Keratinocyte (primary cell): ENCODE results near the gene SLC26A8. TPM values are rescaled to one million over a fixed set of nuclear protein-coding genes. Genes with fewer than 3 reads are reported as not detected.

ENCODE experiments used
- DNase-seq: peaks from one replicate; pipeline ENCODE4 v3.0.0-alpha.2; 2011; ENCODE audit warnings: low read depth, missing footprints, low spot score
- FAIRE-seq: peaks from 2 replicates; lab custom pipeline; 2011; peaks lifted over from hg19 to GRCh38; lab: Jason Lieb, UNC
- H2AFZ ChIP-seq: 2 replicates; pipeline ENCODE4 v1.6.0; 2012; ENCODE audit warnings: low read length, control low read depth, inconsistent platforms; ENCODE audit not compliant: control insufficient read depth
- H3K27ac ChIP-seq: 2 replicates; pipeline ENCODE4 v1.5.1; 2011; ENCODE audit warnings: low read length; ENCODE audit not compliant: control insufficient read depth, insufficient read depth
- H3K27me3 ChIP-seq: 3 replicates; pipeline ENCODE4 v1.6.0; 2011; ENCODE audit warnings: low read length; ENCODE audit not compliant: control insufficient read depth, insufficient read depth; ENCODE audit errors: extremely low read depth
- H3K36me3 ChIP-seq, 2 experiments: 2 replicates in 1 of 2; 3 replicates in 1 of 2; pipeline ENCODE4 v1.5.1; 2011; ENCODE audit warnings: low read length in 2 of 2, mild to moderate bottlenecking in 1 of 2; ENCODE audit not compliant: control insufficient read depth in 2 of 2, insufficient read depth in 2 of 2; ENCODE audit errors: extremely low read depth in 1 of 2
- H3K4me1 ChIP-seq: 3 replicates; pipeline ENCODE4 v1.5.1; 2011; ENCODE audit warnings: low read length; ENCODE audit not compliant: control insufficient read depth, insufficient read depth; ENCODE audit errors: extremely low read depth
- H3K4me2 ChIP-seq: 3 replicates; pipeline ENCODE4 v1.6.0; 2011; ENCODE audit warnings: low read depth, low read length; ENCODE audit not compliant: control insufficient read depth, insufficient read depth; ENCODE audit errors: extremely low read depth
- H3K4me3 ChIP-seq, 3 experiments: fragments of 200-600 bp in 1 of 3; sonication (generic) in 1 of 3; 2 replicates in 2 of 3; 3 replicates in 1 of 3; pipeline ENCODE4 v1.5.1; 2011 to 2016; ENCODE audit warnings: low read length in 3 of 3, mild to moderate bottlenecking in 3 of 3, control low read depth in 2 of 3, inconsistent platforms in 1 of 3, low read depth in 1 of 3, mixed read lengths in 1 of 3, mixed run types in 1 of 3, moderate library complexity in 1 of 3; ENCODE audit not compliant: control insufficient read depth in 2 of 3, insufficient read depth in 2 of 3; ENCODE audit errors: extremely low read depth in 1 of 3
- H3K79me2 ChIP-seq: 2 replicates; pipeline ENCODE4 v1.6.0; 2012; ENCODE audit warnings: low read length; ENCODE audit not compliant: control insufficient read depth, insufficient read depth
- H3K9ac ChIP-seq: 3 replicates; pipeline ENCODE4 v1.6.0; 2011; ENCODE audit warnings: low read length; ENCODE audit not compliant: control insufficient read depth, insufficient read depth; ENCODE audit errors: extremely low read depth
- H3K9me1 ChIP-seq: 3 replicates; pipeline ENCODE4 v1.6.0; 2011; ENCODE audit warnings: low read length; ENCODE audit not compliant: control insufficient read depth, insufficient read depth; ENCODE audit errors: extremely low read depth
- H3K9me3 ChIP-seq: 2 replicates; pipeline ENCODE4 v1.5.1; 2012; ENCODE audit warnings: low read depth, low read length; ENCODE audit not compliant: control insufficient read depth
- H4K20me1 ChIP-seq: 3 replicates; pipeline ENCODE4 v1.6.0; 2011; ENCODE audit warnings: low read length; ENCODE audit not compliant: control insufficient read depth, insufficient read depth; ENCODE audit errors: extremely low read depth
- EZH2 ChIP-seq: IDR thresholded peaks from one replicate; pipeline ENCODE4 v1.6.1; 2012; ENCODE audit warnings: inconsistent platforms, mild to moderate bottlenecking, low read length, moderate library complexity
- dilution Hi-C: fragments of 300-500 bp; cut with MboI; formaldehyde crosslinking; loops from one replicate; pipeline ENCODE4 v1.7.0; 2020; ENCODE audit warnings: low sequenced_read_pairs; ENCODE audit not compliant: extremely low pct_ligation_motif_present
- polyA plus RNA-seq, 5 experiments: library from polyadenylated mRNA; depleted of rRNA in 3 of 5; stranded (reverse) in 3 of 5; stranded (forward) in 1 of 5; unstranded in 1 of 5; fragments of >200 nt; gene quantifications; 1 replicate in 1 of 5; 2 replicates in 3 of 5; 3 replicates in 1 of 5; pipeline versions ENCODE4 v1.2.1 to v1.2.3, GENCODE V29; 2011 to 2012; ENCODE audit warnings: missing spikeins in 2 of 5, low read depth in 1 of 5, low replicate concordance in 1 of 5
- TF ChIP-seq, protein P1 (sequence below), 3 experiments: IDR thresholded peaks in 1 of 3; conservative IDR thresholded peaks in 1 of 3; optimal IDR thresholded peaks in 1 of 3; 2 replicates in 2 of 3; 3 replicates in 1 of 3; pipeline versions ENCODE3 to v1.5.1; 2011; ENCODE audit warnings: low read length in 3 of 3, mild to moderate bottlenecking in 3 of 3, moderate library complexity in 2 of 3, control low read depth in 1 of 3, inconsistent platforms in 1 of 3; ENCODE audit not compliant: insufficient read depth in 2 of 3; ENCODE audit errors: extremely low read depth in 1 of 3

Gene SLC26A8
- polyA plus RNA-seq, 1 donor (not counting 4 experiments of a cell fraction or from before 2014, with no cell fraction given): 0.18 TPM

DNA sequence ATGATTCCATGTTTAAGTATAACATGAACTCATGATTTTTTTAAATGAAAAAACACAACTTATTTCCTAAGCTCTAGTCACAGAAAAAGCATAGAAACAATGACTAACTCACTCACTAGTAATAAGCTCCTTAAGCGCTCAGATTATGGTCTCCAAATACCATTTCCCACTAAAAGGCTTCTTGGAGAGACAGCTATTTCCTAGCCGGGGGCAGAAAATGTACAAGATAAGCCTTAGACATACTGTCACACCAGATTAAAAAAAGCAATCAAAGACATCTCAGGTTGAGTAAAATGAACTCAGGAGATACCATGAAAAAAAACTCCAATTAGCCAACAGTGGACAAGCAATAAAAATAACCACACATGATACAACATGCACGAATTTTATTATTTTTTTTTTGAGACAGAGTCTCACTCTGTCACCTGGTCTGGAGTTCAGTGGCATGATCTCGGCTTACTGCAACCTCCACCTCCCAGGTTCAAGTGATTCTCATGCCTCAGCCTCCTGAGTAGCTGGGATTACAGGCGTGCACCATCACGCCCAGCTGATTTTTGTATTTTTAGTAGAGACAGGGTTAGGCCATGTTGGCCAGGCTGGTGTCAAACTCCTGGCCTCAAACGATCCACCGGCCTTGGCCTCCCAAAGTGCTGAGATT is 118.5 kb downstream of the SLC26A8 start:
- FAIRE-seq: no peak
- Histone ChIP-seq H2AFZ (no peak overlapping the region), H4K20me1 (peaks cover 2% of the 10 kb centered on the region), H3K27me3 (no peaks in the 10 kb centered on the region), H3K36me3 (peaks cover 4 to 16% of the 10 kb centered on the region in 2 experiments), H3K4me1 (peaks cover 8% of the 10 kb centered on the region), H3K9me3 (no peaks in the 10 kb centered on the region), H3K79me2 (peaks cover 85% of the 10 kb centered on the region), H3K27ac (no peak overlapping the region), H3K4me2 (no peak overlapping the region), H3K9me1 (no peaks in the 10 kb centered on the region), H3K9ac (no peak overlapping the region), H3K4me3 (no peak overlapping the region)
- TF ChIP-seq, protein P1, sequence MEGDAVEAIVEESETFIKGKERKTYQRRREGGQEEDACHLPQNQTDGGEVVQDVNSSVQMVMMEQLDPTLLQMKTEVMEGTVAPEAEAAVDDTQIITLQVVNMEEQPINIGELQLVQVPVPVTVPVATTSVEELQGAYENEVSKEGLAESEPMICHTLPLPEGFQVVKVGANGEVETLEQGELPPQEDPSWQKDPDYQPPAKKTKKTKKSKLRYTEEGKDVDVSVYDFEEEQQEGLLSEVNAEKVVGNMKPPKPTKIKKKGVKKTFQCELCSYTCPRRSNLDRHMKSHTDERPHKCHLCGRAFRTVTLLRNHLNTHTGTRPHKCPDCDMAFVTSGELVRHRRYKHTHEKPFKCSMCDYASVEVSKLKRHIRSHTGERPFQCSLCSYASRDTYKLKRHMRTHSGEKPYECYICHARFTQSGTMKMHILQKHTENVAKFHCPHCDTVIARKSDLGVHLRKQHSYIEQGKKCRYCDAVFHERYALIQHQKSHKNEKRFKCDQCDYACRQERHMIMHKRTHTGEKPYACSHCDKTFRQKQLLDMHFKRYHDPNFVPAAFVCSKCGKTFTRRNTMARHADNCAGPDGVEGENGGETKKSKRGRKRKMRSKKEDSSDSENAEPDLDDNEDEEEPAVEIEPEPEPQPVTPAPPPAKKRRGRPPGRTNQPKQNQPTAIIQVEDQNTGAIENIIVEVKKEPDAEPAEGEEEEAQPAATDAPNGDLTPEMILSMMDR (optimal IDR thresholded peaks at IDR 0.05 in 1 of 3, IDR thresholded peaks at IDR 0.05 in 1 of 3, conservative IDR thresholded peaks at IDR 0.05 in 1 of 3; ENCODE audit: extremely low read depth in 1 of 3, insufficient read depth in 2 of 3, low read length in 3 of 3): no peak
- no peak for TF ChIP-seq EZH2
- dilution Hi-C loops: no loop called here
- DNase-seq: no peak

DNA sequence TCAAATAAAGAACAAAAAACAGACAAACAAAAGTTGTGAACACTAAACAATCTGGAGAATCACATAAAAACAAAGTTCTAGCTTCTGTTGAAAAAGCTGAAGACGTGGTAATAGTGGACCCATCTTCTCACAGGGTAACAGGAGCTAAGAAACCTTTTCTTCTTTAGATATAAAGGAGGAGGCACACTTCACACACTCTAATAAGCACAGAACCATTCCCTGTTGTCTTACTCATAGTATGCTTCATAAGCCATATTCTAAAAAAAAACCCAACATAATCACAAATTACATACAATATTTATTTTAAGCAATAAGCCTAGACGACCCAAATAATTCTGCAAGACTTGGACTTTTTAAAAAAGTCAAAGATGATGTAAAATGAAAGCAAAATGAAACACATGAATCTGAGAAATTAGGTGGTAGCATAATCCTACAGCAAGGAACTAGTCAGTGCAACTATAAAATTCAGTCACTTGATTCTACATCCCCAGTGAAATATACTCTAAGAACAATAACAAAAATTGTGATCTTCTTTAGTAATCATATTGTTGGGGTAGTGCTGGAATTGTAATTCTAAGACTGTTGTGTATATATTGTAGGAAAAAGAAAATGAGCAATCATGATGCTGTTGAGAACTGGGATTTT is 119.2 kb downstream of the SLC26A8 start:
- H3K9me1 ChIP-seq: no peaks in the 10 kb centered on the region
- H3K4me3 ChIP-seq: no peak overlapping the region
- H3K27me3 ChIP-seq: no peaks in the 10 kb centered on the region
- peaks cover 84% of the 10 kb centered on the region for H3K79me2 ChIP-seq
- H3K27ac ChIP-seq: no peak overlapping the region
- peaks cover 8% of the 10 kb centered on the region for H3K4me1 ChIP-seq
- TF ChIP-seq EZH2: no peak
- TF ChIP-seq, protein P1 (optimal IDR thresholded peaks at IDR 0.05 in 1 of 3, IDR thresholded peaks at IDR 0.05 in 1 of 3, conservative IDR thresholded peaks at IDR 0.05 in 1 of 3; ENCODE audit: extremely low read depth in 1 of 3, insufficient read depth in 2 of 3, low read length in 3 of 3): no peak
- dilution Hi-C loops: no loop called here
- peaks cover 2% of the 10 kb centered on the region for H4K20me1 ChIP-seq
- H2AFZ ChIP-seq: no peak overlapping the region
- no peak overlapping the region for H3K4me2 ChIP-seq
- no peak for FAIRE-seq
- peaks cover 2 to 16% of the 10 kb centered on the region in 2 experiments for H3K36me3 ChIP-seq
- no peak for DNase-seq
- H3K9ac ChIP-seq: no peak overlapping the region
- H3K9me3 ChIP-seq: no peaks in the 10 kb centered on the region
